Naive B cell (primary cell): ENCODE measurements around the gene DNMT3A. TPM values are rescaled to one million over a fixed set of nuclear protein-coding genes. Genes with fewer than 3 reads are reported as not detected.

Experiments
- ATAC-seq, 2 donors: fragments of 150-1000 bp; cut with Tn5 transposase; 2 replicates each; pipeline ENCODE4 v1.10.0; 2021; ENCODE audit warnings: low read depth in 2 of 2, mild to moderate bottlenecking in 2 of 2, moderate library complexity in 2 of 2
- DNase-seq: peaks from one replicate; pipeline ENCODE4 v3.0.0; 2022
- H3K27ac Mint-ChIP-seq, 6 donors: one replicate each; pipeline ENCODE4 v1.8.0; 2020 to 2022; ENCODE audit warnings: mild to moderate bottlenecking in 6 of 6, mixed read lengths in 6 of 6, moderate library complexity in 5 of 6, inconsistent platforms in 2 of 6
- H3K27me3 Mint-ChIP-seq, 3 donors: one replicate each; pipeline ENCODE4 v1.8.0; 2021 to 2022; ENCODE audit warnings: mixed read lengths in 3 of 3, mild to moderate bottlenecking in 1 of 3
- H3K36me3 Mint-ChIP-seq, 2 donors: one replicate each; pipeline ENCODE4 v1.8.0; 2020 to 2022; ENCODE audit warnings: mixed read lengths in 2 of 2, inconsistent platforms in 1 of 2, mild to moderate bottlenecking in 1 of 2
- H3K4me1 Mint-ChIP-seq, 3 donors: one replicate each; pipeline ENCODE4 v1.8.0; 2020 to 2022; ENCODE audit warnings: mixed read lengths in 3 of 3, inconsistent platforms in 1 of 3, mild to moderate bottlenecking in 1 of 3, moderate library complexity in 1 of 3
- H3K4me3 Mint-ChIP-seq, 8 donors: one replicate each; pipeline ENCODE4 v1.8.0; 2020 to 2022; ENCODE audit warnings: mild to moderate bottlenecking in 8 of 8, mixed read lengths in 8 of 8, moderate library complexity in 8 of 8, inconsistent platforms in 2 of 8
- H3K9me3 Mint-ChIP-seq, 7 donors: one replicate each; pipeline ENCODE4 v1.8.0; 2020 to 2022; ENCODE audit warnings: mixed read lengths in 7 of 7, mild to moderate bottlenecking in 5 of 7, inconsistent platforms in 2 of 7, moderate library complexity in 1 of 7
- polyA plus RNA-seq, 6 donors: library from polyadenylated mRNA; unstranded; fragments of 300-500 nt; fragmentation: Illumina TruSeq; gene quantifications; one replicate each; pipeline ENCODE4 v1.2.3, GENCODE V29; 2021; ENCODE audit warnings: low read depth in 6 of 6

The DNMT3A gene
- polyA plus RNA-seq, 6 donors from 2014 or later, result 7.3 to 14.0 (median 8.5) TPM

- peaks cover 25 to 34% (median 27%) of the 10 kb centered on the region in 3 donors for H3K4me1 Mint-ChIP-seq
- DNase-seq, result no peak
- H3K9me3 Mint-ChIP-seq, result no peaks in the 10 kb centered on the region
- no peaks in the 10 kb centered on the region for H3K36me3 Mint-ChIP-seq
- no peak overlapping the region for H3K4me3 Mint-ChIP-seq
- peak overlapping the region in 2 of 6 donors; percentile 26 to 60 for H3K27ac Mint-ChIP-seq
- no peak for ATAC-seq
- peaks cover 0 to 6% (median 0%) of the 10 kb centered on the region in 3 donors for H3K27me3 Mint-ChIP-seq
These were observed 30.5 kb downstream of the DNMT3A start for GRCh38 chr2:25310965-25311864.

- Mint-ChIP-seq H3K4me3 (no peak overlapping the region), H3K27me3 (peaks cover 0 to 3% (median 0%) of the 10 kb centered on the region in 3 donors), H3K4me1 (peaks cover 19 to 29% (median 22%) of the 10 kb centered on the region in 3 donors), H3K9me3 (no peaks in the 10 kb centered on the region), H3K27ac (no peak overlapping the region), H3K36me3 (no peaks in the 10 kb centered on the region)
- no peak for ATAC-seq
- no peak for DNase-seq
These were observed 31.1 kb downstream of the DNMT3A start for GRCh38 chr2:25310709-25310964.

- Mint-ChIP-seq H3K27me3 (no peaks in the 10 kb centered on the region), H3K36me3 (no peaks in the 10 kb centered on the region), H3K4me3 (no peak overlapping the region), H3K27ac (no peak overlapping the region), H3K4me1 (peaks cover 17 to 24% (median 19%) of the 10 kb centered on the region in 3 donors), H3K9me3 (no peaks in the 10 kb centered on the region)
- peak; percentile 71 to 80 for ATAC-seq
- peak; percentile 51 for DNase-seq
These were observed 32.3 kb downstream of the DNMT3A start for GRCh38 chr2:25309402-25309801.

DNA sequence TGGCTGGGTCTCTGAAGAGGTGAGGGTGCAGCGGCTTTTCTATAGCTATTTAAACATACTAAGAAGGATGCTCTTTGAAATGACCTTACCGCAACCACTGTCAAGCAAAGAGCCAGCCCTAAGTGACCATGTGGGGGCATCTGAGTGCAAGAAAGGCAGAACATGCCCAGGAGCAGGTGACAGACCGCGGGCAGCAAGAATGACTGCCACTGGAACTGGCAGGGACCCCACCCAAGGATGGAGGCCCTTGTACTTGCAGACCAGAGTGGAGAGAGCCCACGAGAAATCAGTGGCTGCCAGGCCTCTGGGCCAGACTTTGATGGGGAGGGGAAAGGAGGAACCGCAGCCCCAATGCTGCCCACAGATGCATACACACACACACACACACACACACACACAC, 33.1 kb downstream of the DNMT3A start:
- H3K4me3 Mint-ChIP-seq, result peak overlapping the region in 1 of 8 donors; percentile 30
- no peaks in the 10 kb centered on the region for H3K27me3 Mint-ChIP-seq
- no peaks in the 10 kb centered on the region for H3K9me3 Mint-ChIP-seq
- no peak for ATAC-seq
- DNase-seq, result no peak
- H3K27ac Mint-ChIP-seq, result peak overlapping the region in 1 of 6 donors; percentile 15
- no peaks in the 10 kb centered on the region for H3K36me3 Mint-ChIP-seq
- peaks cover 14 to 24% (median 22%) of the 10 kb centered on the region in 3 donors for H3K4me1 Mint-ChIP-seq

GRCh38 chr2:25307949-25308557, 33.7 kb downstream of the DNMT3A start:
- H3K27ac Mint-ChIP-seq, result peak overlapping the region in 2 of 6 donors; percentile 15 to 66
- ATAC-seq, result no peak
- peak overlapping the region in 1 of 8 donors; percentile 35 for H3K4me3 Mint-ChIP-seq
- peaks cover 16 to 29% (median 28%) of the 10 kb centered on the region in 3 donors for H3K4me1 Mint-ChIP-seq
- no peaks in the 10 kb centered on the region for H3K9me3 Mint-ChIP-seq
- no peak for DNase-seq
- no peaks in the 10 kb centered on the region for H3K27me3 Mint-ChIP-seq
- H3K36me3 Mint-ChIP-seq, result no peaks in the 10 kb centered on the region

DNA sequence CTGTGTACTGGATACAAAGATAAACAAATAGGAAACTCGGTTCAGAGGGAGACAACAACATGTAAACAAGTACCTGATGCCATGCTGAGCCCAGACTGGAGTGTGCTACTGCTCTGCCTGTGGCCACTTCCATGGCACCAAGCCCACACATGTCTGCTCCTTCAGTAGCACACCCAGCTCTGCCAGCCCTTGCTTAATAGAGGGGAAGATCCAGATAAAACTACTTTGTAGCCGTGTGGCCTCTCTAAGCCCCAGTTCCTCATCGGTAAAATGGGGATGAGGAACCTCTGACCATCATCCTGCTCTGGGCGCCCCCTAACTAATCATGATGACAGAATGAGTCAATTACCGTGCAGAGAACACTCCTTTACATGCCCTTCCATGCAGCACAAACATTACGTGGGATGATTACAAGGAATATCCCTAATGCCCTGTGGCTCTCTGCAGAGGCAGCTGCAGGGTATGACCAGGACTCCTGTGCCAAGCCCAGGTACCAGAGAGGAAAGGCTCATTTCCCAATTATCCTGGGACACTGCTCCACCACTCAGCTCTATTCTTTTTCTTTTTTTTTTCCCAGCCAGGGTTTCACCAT, 34.9 kb downstream of the DNMT3A start:
- H3K27ac Mint-ChIP-seq, result no peak overlapping the region
- peaks cover 27 to 41% (median 40%) of the 10 kb centered on the region in 3 donors for H3K4me1 Mint-ChIP-seq
- no peaks in the 10 kb centered on the region for H3K27me3 Mint-ChIP-seq
- DNase-seq (no peak), ATAC-seq (no peak)
- H3K36me3 Mint-ChIP-seq, result no peaks in the 10 kb centered on the region
- H3K4me3 Mint-ChIP-seq, result peak overlapping the region in 1 of 8 donors; percentile 14
- no peaks in the 10 kb centered on the region for H3K9me3 Mint-ChIP-seq

GRCh38 chr2:25305775-25306174, 36.0 kb downstream of the DNMT3A start:
- H3K4me1 Mint-ChIP-seq, result peaks cover 33 to 52% (median 51%) of the 10 kb centered on the region in 3 donors
- no peak overlapping the region for H3K4me3 Mint-ChIP-seq

GRCh38 chr2:25304826-25305596, 36.7 kb downstream of the DNMT3A start:
- H3K27me3 Mint-ChIP-seq, result no peaks in the 10 kb centered on the region
- H3K4me3 Mint-ChIP-seq, result peak overlapping the region in 1 of 8 donors; percentile 36
- no peak overlapping the region for H3K27ac Mint-ChIP-seq
- no peaks in the 10 kb centered on the region for H3K9me3 Mint-ChIP-seq
- no peak for DNase-seq
- no peak for ATAC-seq
- H3K4me1 Mint-ChIP-seq, result peaks cover 29 to 54% (median 49%) of the 10 kb centered on the region in 3 donors
- H3K36me3 Mint-ChIP-seq, result no peaks in the 10 kb centered on the region

More at GRCh38 chr2:25305775-25306174, 36.0 kb downstream of the DNMT3A start:
- Mint-ChIP-seq H3K36me3 (no peaks in the 10 kb centered on the region), H3K9me3 (no peaks in the 10 kb centered on the region), H3K27ac (peak overlapping the region in 1 of 6 donors; percentile 29), H3K27me3 (no peaks in the 10 kb centered on the region)
- DNase-seq (no peak), ATAC-seq (no peak)

DNA sequence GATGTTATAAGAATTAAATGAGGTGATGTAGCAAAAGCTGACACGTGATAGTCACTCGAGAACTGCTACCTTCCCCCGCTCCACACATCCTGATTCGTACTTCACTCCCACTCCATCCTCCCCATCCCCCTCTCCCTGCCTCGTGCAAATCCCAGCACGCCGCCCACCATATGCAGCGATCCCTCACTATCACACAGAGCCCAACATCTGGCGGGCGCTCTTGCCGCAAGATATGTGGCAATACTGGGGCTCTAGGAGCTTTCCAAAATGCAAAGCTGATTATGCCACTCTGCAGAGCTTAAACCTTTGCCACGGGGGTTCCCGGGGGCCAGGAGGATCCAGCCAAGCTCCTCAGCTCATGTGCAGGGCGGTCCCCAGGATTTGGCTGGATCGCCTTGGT, 37.4 kb downstream of the DNMT3A start:
- ATAC-seq, result no peak
- Mint-ChIP-seq H3K27me3 (no peaks in the 10 kb centered on the region), H3K4me3 (peak overlapping the region in 1 of 8 donors; percentile 66), H3K36me3 (no peaks in the 10 kb centered on the region), H3K4me1 (peaks cover 27 to 48% (median 43%) of the 10 kb centered on the region in 3 donors), H3K9me3 (no peaks in the 10 kb centered on the region), H3K27ac (peak overlapping the region in 1 of 6 donors; percentile 53)
- no peak for DNase-seq

- Mint-ChIP-seq H3K27ac (peak overlapping the region in 1 of 6 donors; percentile 50), H3K4me3 (peak overlapping the region in 1 of 8 donors; percentile 44), H3K4me1 (peaks cover 22 to 42% (median 38%) of the 10 kb centered on the region in 3 donors), H3K27me3 (no peaks in the 10 kb centered on the region), H3K36me3 (no peaks in the 10 kb centered on the region), H3K9me3 (no peaks in the 10 kb centered on the region)
- ATAC-seq (no peak), DNase-seq (no peak)
These were observed 38.0 kb downstream of the DNMT3A start for GRCh38 chr2:25303633-25304236.

- H3K27ac Mint-ChIP-seq, result no peak overlapping the region
- H3K36me3 Mint-ChIP-seq, result no peaks in the 10 kb centered on the region
- ATAC-seq (peak; percentile 26 to 41), DNase-seq (peak; percentile 25)
- H3K4me1 Mint-ChIP-seq, result peaks cover 26 to 42% (median 42%) of the 10 kb centered on the region in 3 donors
- peak overlapping the region in 4 of 8 donors; percentile 28 to 77 (median 60) for H3K4me3 Mint-ChIP-seq
- no peaks in the 10 kb centered on the region for H3K9me3 Mint-ChIP-seq
- no peaks in the 10 kb centered on the region for H3K27me3 Mint-ChIP-seq
These were observed 38.9 kb downstream of the DNMT3A start for GRCh38 chr2:25302758-25303375.
